Measurements from ENCODE around the gene REST. TPM values are rescaled to one million over a fixed set of nuclear protein-coding genes. Genes with fewer than 3 reads are reported as not detected.

REST gene
- total and polyA plus RNA-seq, 2 of the 8 experiments (the other 6 are each of a cell fraction or from before 2014, with no cell fraction given), result 10.2 to 66.3 TPM

DNA sequence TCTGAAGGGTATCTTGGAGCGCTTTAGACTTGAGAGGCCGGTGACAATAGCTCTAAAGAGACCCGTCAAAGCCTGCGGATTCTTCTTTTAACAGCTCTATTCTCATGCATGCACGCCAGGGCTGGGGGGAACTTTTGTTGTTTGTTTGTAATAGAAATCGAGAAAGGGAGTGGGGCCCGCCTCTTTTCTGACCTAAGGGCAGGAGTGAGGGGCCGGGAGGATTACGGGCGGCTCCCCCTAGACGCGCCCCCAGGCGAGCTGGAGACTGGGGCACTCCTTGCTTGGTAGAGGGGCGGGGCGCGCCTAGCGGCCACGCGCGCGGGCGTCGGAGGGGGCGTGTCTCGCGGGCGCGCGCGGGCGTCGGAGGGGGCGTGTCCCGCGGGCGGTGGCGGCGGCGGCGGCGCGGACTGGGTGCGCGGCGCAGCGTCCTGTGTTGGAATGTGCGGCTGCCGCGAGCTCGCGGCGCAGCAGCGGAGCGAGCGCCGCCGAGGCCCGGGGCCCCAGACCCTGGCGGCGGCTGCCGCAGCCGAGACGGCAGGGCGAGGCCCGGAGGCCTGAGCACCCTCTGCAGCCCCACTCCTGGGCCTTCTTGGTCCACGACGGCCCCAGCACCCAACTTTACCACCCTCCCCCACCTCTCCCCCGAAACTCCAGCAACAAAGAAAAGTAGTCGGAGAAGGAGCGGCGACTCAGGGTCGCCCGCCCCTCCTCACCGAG, at the start of gene REST (continued):
- peak; percentile 72 for TF ChIP-seq CTBP2 (IDR thresholded peaks at IDR 0.05; ENCODE audit: borderline replicate concordance, insufficient read depth, insufficient read length, low read length)
- TF ChIP-seq TBP (IDR thresholded peaks at IDR 0.05; ENCODE audit: low read depth, low read length), result no peak; the same call in 1 of the 2 replicates
- TF ChIP-seq SAP30 (IDR thresholded peaks at IDR 0.05; ENCODE audit: insufficient read depth, insufficient replicate concordance, low read length), result peak; percentile 56
- no peak for TF ChIP-seq SIX5 (IDR thresholded peaks at IDR 0.05; ENCODE audit: low read depth, low read length)
- TF ChIP-seq YY1 (IDR thresholded peaks at IDR 0.05; ENCODE audit: low read depth, low read length), result peak; percentile 44; the same call in 1 of the 2 replicates
- TF ChIP-seq SP2 (IDR thresholded peaks at IDR 0.05; ENCODE audit: low read length), result no peak
- TF ChIP-seq BACH1 (IDR thresholded peaks at IDR 0.05; ENCODE audit: low read length), result no peak
- TF ChIP-seq POLR2AphosphoS5 (IDR thresholded peaks at IDR 0.05; ENCODE audit: low read depth, low read length), result no peak
- no peak for TF ChIP-seq JUND (IDR thresholded peaks at IDR 0.05; ENCODE audit: low read length)
- TF ChIP-seq BRCA1 (IDR thresholded peaks at IDR 0.05; ENCODE audit: low read depth, low read length), result no peak
- peak; percentile 44 for TF ChIP-seq CREB1 (IDR thresholded peaks at IDR 0.05)
- TF ChIP-seq NRF1 (IDR thresholded peaks at IDR 0.05; ENCODE audit: low read depth, low read length), result no peak
- no peak for TF ChIP-seq CBX5 (IDR thresholded peaks at IDR 0.05; ENCODE audit: low read depth, low read length)
- TF ChIP-seq GABPA (IDR thresholded peaks at IDR 0.05; ENCODE audit: borderline replicate concordance, insufficient read depth, low read length), result no peak
- no peak for TF ChIP-seq RBBP5 (IDR thresholded peaks at IDR 0.05; ENCODE audit: borderline replicate concordance, low read depth, low read length)
- TF ChIP-seq TAF1 (IDR thresholded peaks at IDR 0.05; ENCODE audit: low read depth, low read length), result peak; percentile 63
- no peak for TF ChIP-seq SRF (IDR thresholded peaks at IDR 0.05; ENCODE audit: low read depth, low read length)
- TF ChIP-seq, protein P1, sequence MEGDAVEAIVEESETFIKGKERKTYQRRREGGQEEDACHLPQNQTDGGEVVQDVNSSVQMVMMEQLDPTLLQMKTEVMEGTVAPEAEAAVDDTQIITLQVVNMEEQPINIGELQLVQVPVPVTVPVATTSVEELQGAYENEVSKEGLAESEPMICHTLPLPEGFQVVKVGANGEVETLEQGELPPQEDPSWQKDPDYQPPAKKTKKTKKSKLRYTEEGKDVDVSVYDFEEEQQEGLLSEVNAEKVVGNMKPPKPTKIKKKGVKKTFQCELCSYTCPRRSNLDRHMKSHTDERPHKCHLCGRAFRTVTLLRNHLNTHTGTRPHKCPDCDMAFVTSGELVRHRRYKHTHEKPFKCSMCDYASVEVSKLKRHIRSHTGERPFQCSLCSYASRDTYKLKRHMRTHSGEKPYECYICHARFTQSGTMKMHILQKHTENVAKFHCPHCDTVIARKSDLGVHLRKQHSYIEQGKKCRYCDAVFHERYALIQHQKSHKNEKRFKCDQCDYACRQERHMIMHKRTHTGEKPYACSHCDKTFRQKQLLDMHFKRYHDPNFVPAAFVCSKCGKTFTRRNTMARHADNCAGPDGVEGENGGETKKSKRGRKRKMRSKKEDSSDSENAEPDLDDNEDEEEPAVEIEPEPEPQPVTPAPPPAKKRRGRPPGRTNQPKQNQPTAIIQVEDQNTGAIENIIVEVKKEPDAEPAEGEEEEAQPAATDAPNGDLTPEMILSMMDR (IDR thresholded peaks at IDR 0.05; ENCODE audit: control extremely low read depth in 1 of 3, insufficient read depth in 1 of 3, low read depth in 1 of 3, low read length in 3 of 3), result no peak
- TF ChIP-seq POLR2A (IDR thresholded peaks at IDR 0.05; ENCODE audit: control extremely low read depth in 1 of 2, low read depth in 2 of 2, low read length in 2 of 2), result peak in 1 of 2 experiments; percentile 79; a peak in 2 of 3 replicates
- TF ChIP-seq CBX8 (IDR thresholded peaks at IDR 0.05; ENCODE audit: borderline replicate concordance, low read depth, low read length), result no peak
- no peak for TF ChIP-seq ZNF274 (IDR thresholded peaks at IDR 0.05; ENCODE audit: borderline replicate concordance, extremely low read depth, low read length)
- TF ChIP-seq MAX (IDR thresholded peaks at IDR 0.05), result no peak
- TF ChIP-seq TAF7 (optimal IDR thresholded peaks at IDR 0.05; ENCODE audit: borderline replicate concordance, low read depth, low read length), result no peak

All from H1 (cell line).